Colon (tissue), 2 donors: ENCODE data around the gene CENPQ.

ENCODE experiments used
- FAIRE-seq: peaks from 2 replicates; lab custom pipeline; 2012; peaks lifted over from hg19 to GRCh38; lab: Jason Lieb, UNC
- donor health status: control.
- donor health status: control.

The CENPQ gene

GRCh38 chr6:49541936-49542335 is 78.8 kb downstream of the CENPQ start:
- FAIRE-seq, result no peak
